ES-I3 (cell line): ENCODE results near the gene TASOR2.

Source experiments
- H3K36me3 ChIP-seq: 2 replicates; pipeline ENCODE4 v1.6.1; 2013; ENCODE audit warnings: mild to moderate bottlenecking, low read length, control low read depth, moderate library complexity; ENCODE audit not compliant: insufficient read depth
- H3K4me1 ChIP-seq: 2 replicates; pipeline ENCODE4 v1.6.1; 2013; ENCODE audit warnings: mild to moderate bottlenecking, control low read depth, low read length; ENCODE audit not compliant: insufficient read depth
- H3K9ac ChIP-seq: 2 replicates; pipeline ENCODE4 v1.6.1; 2013; ENCODE audit warnings: low read depth, mild to moderate bottlenecking, low read length, moderate library complexity
- H3K9me3 ChIP-seq: 2 replicates; pipeline ENCODE4 v1.6.1; 2013; ENCODE audit warnings: mild to moderate bottlenecking, low read length, moderate library complexity; ENCODE audit not compliant: control insufficient read depth, insufficient read depth

Gene TASOR2

GRCh38 chr10:5648494-5649457, 35.9 kb upstream of the TASOR2 start:
- Histone ChIP-seq H3K4me1 (no peaks in the 10 kb centered on the region), H3K9me3 (no peaks in the 10 kb centered on the region), H3K36me3 (peaks cover 3% of the 10 kb centered on the region; the same call in 1 of the 2 replicates), H3K9ac (no peak overlapping the region)

DNA sequence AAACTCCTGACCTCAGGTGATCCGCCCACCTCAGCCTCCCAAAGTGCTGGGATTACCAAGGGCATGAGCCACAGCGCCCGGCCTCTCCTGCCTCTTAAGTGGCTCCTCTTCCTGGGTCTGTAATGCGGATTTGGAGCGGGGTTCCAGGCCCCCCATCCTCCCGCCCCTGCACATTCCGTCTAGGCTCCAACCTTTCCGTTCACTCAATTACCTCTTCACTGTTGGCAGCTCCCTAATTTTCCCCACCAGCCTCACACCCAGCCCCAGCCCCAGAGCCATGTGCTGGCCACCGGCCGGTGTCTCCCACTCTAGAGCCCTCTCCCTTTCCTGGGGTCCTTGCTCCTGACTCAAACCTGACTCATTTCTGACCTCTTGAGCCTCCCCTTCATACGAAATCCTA, 34.9 kb upstream of the TASOR2 start:
- Histone ChIP-seq H3K4me1 (no peaks in the 10 kb centered on the region; the same call in 1 of the 2 replicates), H3K9me3 (no peaks in the 10 kb centered on the region), H3K9ac (no peak overlapping the region), H3K36me3 (no peaks in the 10 kb centered on the region; the same call in 1 of the 2 replicates)

- Histone ChIP-seq H3K4me1 (no peaks in the 10 kb centered on the region; the same call in 1 of the 2 replicates), H3K36me3 (no peaks in the 10 kb centered on the region; the same call in 1 of the 2 replicates), H3K9me3 (no peaks in the 10 kb centered on the region), H3K9ac (no peak overlapping the region)
These were observed 33.8 kb upstream of the TASOR2 start for GRCh38 chr10:5650664-5651387.

GRCh38 chr10:5651388-5651764, 33.3 kb upstream of the TASOR2 start:
- Histone ChIP-seq H3K36me3 (no peaks in the 10 kb centered on the region; the same call in 1 of the 2 replicates), H3K9me3 (no peaks in the 10 kb centered on the region), H3K4me1 (no peaks in the 10 kb centered on the region; the same call in 1 of the 2 replicates), H3K9ac (no peak overlapping the region)

- H3K36me3 ChIP-seq: no peaks in the 10 kb centered on the region; the same call in 1 of the 2 replicates
- no peaks in the 10 kb centered on the region; the same call in 1 of the 2 replicates for H3K4me1 ChIP-seq
- H3K9ac ChIP-seq: no peak overlapping the region
- H3K9me3 ChIP-seq: no peaks in the 10 kb centered on the region
These were observed 31.9 kb upstream of the TASOR2 start for GRCh38 chr10:5652746-5653145.

GRCh38 chr10:5654218-5654755, 30.4 kb upstream of the TASOR2 start:
- H3K4me1 ChIP-seq: peaks cover 1% of the 10 kb centered on the region; the same call in 1 of the 2 replicates
- H3K9ac ChIP-seq: no peak overlapping the region
- no peaks in the 10 kb centered on the region; the same call in 1 of the 2 replicates for H3K36me3 ChIP-seq
- no peaks in the 10 kb centered on the region for H3K9me3 ChIP-seq

GRCh38 chr10:5655121-5655520, 29.5 kb upstream of the TASOR2 start:
- H3K36me3 ChIP-seq: no peaks in the 10 kb centered on the region; the same call in 1 of the 2 replicates
- H3K9me3 ChIP-seq: no peaks in the 10 kb centered on the region
- peaks cover 9% of the 10 kb centered on the region for H3K4me1 ChIP-seq
- H3K9ac ChIP-seq: no peak overlapping the region

- Histone ChIP-seq H3K4me1 (peaks cover 13% of the 10 kb centered on the region), H3K36me3 (no peaks in the 10 kb centered on the region), H3K9me3 (no peaks in the 10 kb centered on the region), H3K9ac (no peak overlapping the region)
These were observed 27.7 kb upstream of the TASOR2 start for GRCh38 chr10:5656737-5657579.

- Histone ChIP-seq H3K9me3 (no peaks in the 10 kb centered on the region), H3K36me3 (no peaks in the 10 kb centered on the region), H3K4me1 (peaks cover 13% of the 10 kb centered on the region), H3K9ac (peak overlapping the region; percentile 22; the same call in 1 of the 2 replicates)
These were observed 25.6 kb upstream of the TASOR2 start for GRCh38 chr10:5658871-5659618.

DNA sequence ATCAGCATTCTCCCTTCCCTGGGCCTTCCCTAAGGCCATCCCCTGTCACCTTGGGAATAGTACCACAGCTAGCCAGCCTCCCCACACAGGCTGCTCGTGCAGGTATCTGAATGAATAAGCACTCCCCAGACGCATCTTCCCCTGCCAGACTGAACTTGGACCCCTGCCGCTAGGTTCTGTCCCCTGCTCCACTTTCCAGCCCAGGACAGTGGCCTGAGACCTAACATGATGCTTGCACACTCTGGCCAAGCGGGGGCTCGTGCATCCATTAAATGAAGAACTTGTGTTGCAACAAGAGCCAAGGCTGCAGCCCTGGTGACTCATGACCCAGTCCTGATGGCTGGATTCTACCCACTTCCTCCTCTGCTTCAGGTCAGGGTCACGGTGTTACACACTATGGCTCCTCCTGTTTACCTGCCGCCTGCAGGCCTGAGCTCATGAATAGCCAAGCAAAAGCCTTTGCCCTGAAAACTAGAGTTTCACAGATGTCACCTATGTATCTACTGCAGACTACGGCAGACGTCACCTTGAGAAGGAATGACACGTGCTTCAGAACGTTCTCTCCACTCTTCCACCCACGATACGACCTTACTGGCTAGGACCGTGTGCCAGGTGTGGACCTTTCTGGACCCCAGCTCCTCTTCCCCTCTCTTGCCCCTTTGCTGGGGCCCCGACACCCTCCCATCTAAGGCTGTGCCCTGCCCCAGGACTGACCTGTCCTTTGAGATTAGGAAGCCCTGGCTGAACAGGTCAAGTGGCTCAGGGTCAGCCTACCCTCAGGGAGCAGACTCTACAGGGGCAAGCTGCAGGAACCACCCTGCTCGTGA, 24.7 kb upstream of the TASOR2 start:
- Histone ChIP-seq H3K9me3 (no peaks in the 10 kb centered on the region), H3K9ac (no peak overlapping the region), H3K4me1 (peaks cover 18% of the 10 kb centered on the region), H3K36me3 (no peaks in the 10 kb centered on the region)

GRCh38 chr10:5661043-5661442, 23.6 kb upstream of the TASOR2 start:
- H3K4me1 ChIP-seq: peaks cover 23% of the 10 kb centered on the region
- H3K9ac ChIP-seq: no peak overlapping the region
- no peaks in the 10 kb centered on the region for H3K9me3 ChIP-seq
- H3K36me3 ChIP-seq: no peaks in the 10 kb centered on the region

DNA sequence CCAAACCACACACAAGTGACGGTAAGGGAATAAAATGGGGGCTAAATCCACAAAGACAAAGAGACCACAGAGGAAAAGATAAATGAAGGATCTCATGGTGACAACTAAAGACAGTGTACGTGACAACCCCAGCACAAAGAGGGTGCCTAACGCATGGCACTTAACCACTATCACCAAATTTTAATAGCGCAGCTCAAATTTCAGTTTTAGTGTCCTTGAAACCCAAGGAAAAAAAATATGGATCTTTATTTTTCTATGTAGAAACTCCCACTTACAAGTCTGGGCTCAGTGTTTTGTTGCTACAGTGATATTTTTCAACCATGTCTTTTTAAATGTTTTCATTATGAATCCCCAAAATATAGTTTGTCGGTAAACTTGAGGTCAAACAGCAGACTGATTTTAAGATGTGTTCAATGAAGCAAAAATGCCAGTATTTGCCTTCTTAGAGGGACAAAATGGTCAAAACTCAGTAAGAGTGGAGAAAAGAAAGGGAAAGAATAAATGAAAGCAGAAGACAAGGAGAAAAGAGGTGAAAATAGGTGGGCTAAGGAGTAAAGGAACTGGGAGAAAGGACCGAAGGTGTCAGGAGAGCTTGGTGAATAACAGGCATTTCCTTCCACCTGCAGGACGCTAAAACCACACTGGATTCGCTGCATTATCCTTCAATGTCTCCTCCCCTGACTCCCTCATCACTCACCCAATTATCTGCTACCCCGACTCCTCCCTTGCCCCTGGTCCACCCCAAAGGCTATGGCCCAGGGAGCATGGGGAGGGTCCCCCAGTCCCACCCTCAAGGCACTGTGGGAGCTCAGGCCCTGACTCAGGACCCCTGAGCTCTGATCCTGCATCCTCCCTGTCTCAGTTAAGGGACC, 21.7 kb upstream of the TASOR2 start:
- no peaks in the 10 kb centered on the region for H3K9me3 ChIP-seq
- H3K4me1 ChIP-seq: peaks cover 23% of the 10 kb centered on the region
- no peak overlapping the region for H3K9ac ChIP-seq
- no peaks in the 10 kb centered on the region for H3K36me3 ChIP-seq
